ENCODE data around the gene TRDN. TPM values are rescaled to one million over a fixed set of nuclear protein-coding genes. Genes with fewer than 3 reads are reported as not detected.

TRDN gene
- total and polyA plus RNA-seq, 4 experiments from 2014 or later, result not detected

DNA sequence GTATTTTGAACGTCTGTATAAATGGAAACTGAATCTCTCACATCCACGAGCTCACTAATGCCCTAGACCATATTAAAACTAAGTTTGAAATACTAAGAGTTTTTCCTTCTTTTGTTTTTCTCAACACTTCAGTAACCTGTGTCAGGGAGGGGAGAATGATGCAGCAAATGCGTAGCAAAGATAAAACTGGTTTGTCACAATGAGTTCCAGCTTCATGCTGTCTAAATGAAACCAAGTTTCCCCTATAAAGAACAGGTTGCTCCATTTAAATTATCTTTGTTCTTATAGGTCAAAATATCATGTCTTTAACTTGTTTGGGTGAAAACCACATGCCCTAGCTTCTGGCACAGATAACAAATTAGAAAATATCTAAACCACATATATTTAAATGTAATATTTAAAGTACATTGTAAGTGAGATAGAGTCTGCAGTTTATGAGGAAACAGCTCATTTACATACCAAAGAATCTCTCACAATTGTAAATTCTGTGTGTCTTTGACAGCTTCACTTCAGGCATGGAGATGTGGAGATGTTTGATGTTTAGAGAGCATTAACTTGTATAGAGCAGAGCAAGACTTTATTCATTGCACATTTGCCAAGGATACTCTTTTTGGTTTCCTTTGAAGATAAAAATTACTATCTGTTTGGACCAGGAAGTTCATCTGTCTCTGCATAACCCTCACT lies 7.3 kb downstream of the TRDN start:
- H3K4me3 Mint-ChIP-seq, result no peak overlapping the region
- Histone ChIP-seq H3K4me1 (ENCODE audit: insufficient read depth, low read length) (no peaks in the 10 kb centered on the region), H3K27ac (ENCODE audit: low read depth, low read length) (no peak overlapping the region), H3K27me3 (ENCODE audit: insufficient read depth, low read length) (no peaks in the 10 kb centered on the region), H3K4me3 (ENCODE audit: low read length in 2 of 2) (no peak overlapping the region), H3K36me3 (ENCODE audit: insufficient read depth, low read length) (no peaks in the 10 kb centered on the region), H3K9me3 (ENCODE audit: control insufficient read depth in 1 of 2, low read length in 2 of 2) (no peaks in the 10 kb centered on the region)
- H3K36me3 Mint-ChIP-seq, result no peaks in the 10 kb centered on the region
- H3K27ac Mint-ChIP-seq, result no peak overlapping the region
- peaks cover 0 to 6% (median 0%) of the 10 kb centered on the region in 8 donors for H3K9me3 Mint-ChIP-seq
- intact Hi-C loops (cut with micrococcal nuclease), result no loop called here
- CTCF ChIA-PET (ENCODE audit: partially characterized antibody), result no interaction called here
- POLR2A ChIA-PET (ENCODE audit: partially characterized antibody), result no interaction called here
- H3K27me3 Mint-ChIP-seq, result no peaks in the 10 kb centered on the region
- no peaks in the 10 kb centered on the region for H3K4me1 Mint-ChIP-seq
- DNase-seq, result no peak

- H3K27me3 Mint-ChIP-seq, result no peaks in the 10 kb centered on the region
- H3K4me3 Mint-ChIP-seq, result no peak overlapping the region
- no peaks in the 10 kb centered on the region for H3K4me1 Mint-ChIP-seq
- DNase-seq, result no peak
- Histone ChIP-seq H3K9me3 (ENCODE audit: control insufficient read depth in 1 of 2, low read length in 2 of 2) (no peaks in the 10 kb centered on the region), H3K27me3 (ENCODE audit: insufficient read depth, low read length) (no peaks in the 10 kb centered on the region), H3K4me3 (ENCODE audit: low read length in 2 of 2) (no peak overlapping the region), H3K27ac (ENCODE audit: low read depth, low read length) (no peak overlapping the region), H3K4me1 (ENCODE audit: insufficient read depth, low read length) (no peaks in the 10 kb centered on the region), H3K36me3 (ENCODE audit: insufficient read depth, low read length) (no peaks in the 10 kb centered on the region)
- H3K36me3 Mint-ChIP-seq, result no peaks in the 10 kb centered on the region
- no peak overlapping the region for H3K27ac Mint-ChIP-seq
- intact Hi-C loops (cut with micrococcal nuclease), result no loop called here
- ChIA-PET CTCF (ENCODE audit: partially characterized antibody) (no interaction called here), POLR2A (ENCODE audit: partially characterized antibody) (no interaction called here)
- H3K9me3 Mint-ChIP-seq, result peaks cover 0 to 4% (median 0%) of the 10 kb centered on the region in 8 donors
Observed at GRCh38 chr6:123625696-123626095, 11.1 kb downstream of the TRDN start.

DNA sequence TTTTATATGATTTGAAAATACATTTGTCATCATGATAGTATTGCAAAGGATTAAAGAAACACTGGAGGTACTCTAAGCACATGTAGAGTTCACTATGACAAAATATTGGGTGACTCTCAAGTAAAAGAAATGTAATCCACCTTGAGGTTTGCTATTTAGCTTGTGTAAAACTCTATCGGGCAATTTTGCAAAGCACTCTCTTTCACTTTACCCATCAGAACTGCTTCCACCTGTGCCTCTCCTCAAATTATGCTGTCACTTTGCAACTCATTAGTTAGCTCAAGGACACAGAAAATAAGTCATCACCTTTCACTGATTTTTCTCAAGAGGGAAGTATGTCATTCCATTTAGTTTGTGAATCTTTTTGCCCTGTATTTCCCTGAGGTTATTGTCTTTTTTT lies 14.0 kb downstream of the TRDN start:
- H3K27ac Mint-ChIP-seq, result no peak overlapping the region
- CTCF ChIA-PET (ENCODE audit: partially characterized antibody), result no interaction called here

DNA sequence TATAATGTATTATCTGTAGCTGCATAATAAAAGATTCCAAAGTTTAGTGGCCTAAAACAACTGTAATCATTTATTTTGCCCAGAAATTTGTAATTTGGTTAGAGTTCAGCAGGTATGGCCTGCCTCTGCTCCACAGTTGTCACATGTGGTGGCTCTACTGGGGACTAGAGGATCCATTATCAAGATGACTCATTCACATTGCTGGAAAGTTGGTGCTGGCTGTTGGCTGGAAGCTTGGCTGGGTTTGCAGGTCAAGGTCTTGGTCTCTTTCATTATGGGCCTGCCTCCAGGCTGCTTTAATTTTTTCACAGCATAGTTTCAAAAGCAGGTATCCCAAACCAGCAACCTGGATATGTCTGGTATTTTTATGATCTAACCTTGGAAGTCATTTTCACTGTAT lies 17.6 kb downstream of the TRDN start:
- ChIA-PET CTCF (ENCODE audit: partially characterized antibody) (no interaction called here), POLR2A (ENCODE audit: partially characterized antibody) (no interaction called here)
- Mint-ChIP-seq H3K27ac (no peak overlapping the region), H3K36me3 (no peaks in the 10 kb centered on the region), H3K9me3 (peaks cover 0 to 2% (median 0%) of the 10 kb centered on the region in 8 donors), H3K4me3 (no peak overlapping the region), H3K4me1 (no peaks in the 10 kb centered on the region), H3K27me3 (no peaks in the 10 kb centered on the region)
- Histone ChIP-seq H3K9me3 (ENCODE audit: control insufficient read depth in 1 of 2, low read length in 2 of 2) (no peaks in the 10 kb centered on the region), H3K27me3 (ENCODE audit: insufficient read depth, low read length) (no peaks in the 10 kb centered on the region), H3K4me1 (ENCODE audit: insufficient read depth, low read length) (no peaks in the 10 kb centered on the region), H3K36me3 (ENCODE audit: insufficient read depth, low read length) (no peaks in the 10 kb centered on the region), H3K27ac (ENCODE audit: low read depth, low read length) (no peak overlapping the region), H3K4me3 (ENCODE audit: low read length in 2 of 2) (no peak overlapping the region)
- DNase-seq, result no peak
- intact Hi-C loops (cut with micrococcal nuclease), result no loop called here

More for the DNA sequence above, 14.0 kb downstream of the TRDN start:
- intact Hi-C loops (cut with micrococcal nuclease), result no loop called here
- Histone ChIP-seq H3K27ac (ENCODE audit: low read depth, low read length) (no peak overlapping the region), H3K4me3 (ENCODE audit: low read length in 2 of 2) (no peak overlapping the region), H3K36me3 (ENCODE audit: insufficient read depth, low read length) (no peaks in the 10 kb centered on the region), H3K4me1 (ENCODE audit: insufficient read depth, low read length) (no peaks in the 10 kb centered on the region), H3K9me3 (ENCODE audit: control insufficient read depth in 1 of 2, low read length in 2 of 2) (no peaks in the 10 kb centered on the region), H3K27me3 (ENCODE audit: insufficient read depth, low read length) (no peaks in the 10 kb centered on the region)
- DNase-seq, result no peak
- H3K27me3 Mint-ChIP-seq, result no peaks in the 10 kb centered on the region
- H3K4me1 Mint-ChIP-seq, result no peaks in the 10 kb centered on the region
- no peak overlapping the region for H3K4me3 Mint-ChIP-seq
- POLR2A ChIA-PET (ENCODE audit: partially characterized antibody), result no interaction called here
- no peaks in the 10 kb centered on the region for H3K36me3 Mint-ChIP-seq
- peaks cover 0 to 2% (median 0%) of the 10 kb centered on the region in 8 donors for H3K9me3 Mint-ChIP-seq

- Mint-ChIP-seq H3K9me3 (peaks cover 0 to 2% (median 0%) of the 10 kb centered on the region in 8 donors), H3K4me1 (no peaks in the 10 kb centered on the region), H3K27me3 (no peaks in the 10 kb centered on the region), H3K27ac (no peak overlapping the region), H3K4me3 (no peak overlapping the region), H3K36me3 (no peaks in the 10 kb centered on the region)
- POLR2A ChIA-PET (ENCODE audit: partially characterized antibody), result no interaction called here
- CTCF ChIA-PET (ENCODE audit: partially characterized antibody), result no interaction called here
- Histone ChIP-seq H3K27ac (ENCODE audit: low read depth, low read length) (no peak overlapping the region), H3K4me1 (ENCODE audit: insufficient read depth, low read length) (no peaks in the 10 kb centered on the region), H3K9me3 (ENCODE audit: control insufficient read depth in 1 of 2, low read length in 2 of 2) (no peaks in the 10 kb centered on the region), H3K36me3 (ENCODE audit: insufficient read depth, low read length) (no peaks in the 10 kb centered on the region), H3K27me3 (ENCODE audit: insufficient read depth, low read length) (no peaks in the 10 kb centered on the region), H3K4me3 (ENCODE audit: low read length in 2 of 2) (no peak overlapping the region)
- no peak for DNase-seq
- intact Hi-C loops (cut with micrococcal nuclease), result no loop called here
Observed at GRCh38 chr6:123616942-123617341, 19.8 kb downstream of the TRDN start.

GRCh38 chr6:123616016-123616415 lies 20.7 kb downstream of the TRDN start:
- POLR2A ChIA-PET (ENCODE audit: partially characterized antibody), result no interaction called here
- DNase-seq, result no peak
- Histone ChIP-seq H3K27me3 (ENCODE audit: insufficient read depth, low read length) (no peaks in the 10 kb centered on the region), H3K4me3 (ENCODE audit: low read length in 2 of 2) (no peak overlapping the region), H3K4me1 (ENCODE audit: insufficient read depth, low read length) (no peaks in the 10 kb centered on the region), H3K36me3 (ENCODE audit: insufficient read depth, low read length) (no peaks in the 10 kb centered on the region), H3K27ac (ENCODE audit: low read depth, low read length) (no peak overlapping the region), H3K9me3 (ENCODE audit: control insufficient read depth in 1 of 2, low read length in 2 of 2) (no peaks in the 10 kb centered on the region)
- intact Hi-C loops (cut with micrococcal nuclease), result no loop called here
- H3K4me1 Mint-ChIP-seq, result no peaks in the 10 kb centered on the region
- H3K9me3 Mint-ChIP-seq, result peaks cover 0 to 2% (median 0%) of the 10 kb centered on the region in 8 donors
- H3K4me3 Mint-ChIP-seq, result no peak overlapping the region
- CTCF ChIA-PET (ENCODE audit: partially characterized antibody), result interaction anchor here (0.6 kb wide), 1 partner anchor 111 kb away, joined by 3 read pairs; no protein-coding TSS in a partner anchor
- H3K27me3 Mint-ChIP-seq, result no peaks in the 10 kb centered on the region
- H3K27ac Mint-ChIP-seq, result no peak overlapping the region
- H3K36me3 Mint-ChIP-seq, result no peaks in the 10 kb centered on the region

DNA sequence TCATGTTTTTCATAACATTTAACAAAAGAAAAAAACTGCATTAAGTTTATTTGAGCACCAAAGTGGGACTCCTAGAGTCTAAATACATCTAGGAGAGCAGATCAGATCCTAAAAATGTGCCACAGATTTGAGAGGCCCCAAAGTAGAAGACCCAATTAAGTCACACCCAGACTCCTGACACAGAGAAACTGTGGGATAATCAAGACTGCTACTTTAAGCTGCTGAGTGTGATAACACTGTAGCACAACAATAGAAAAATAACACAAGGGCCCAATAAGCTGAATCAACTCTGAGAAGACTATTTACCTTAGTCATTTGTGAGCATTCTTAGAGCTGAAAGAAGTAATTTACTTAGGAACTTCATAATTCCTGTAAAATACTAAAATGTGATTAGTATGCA lies 26.0 kb downstream of the TRDN start:
- ChIA-PET CTCF (ENCODE audit: partially characterized antibody) (no interaction called here), POLR2A (ENCODE audit: partially characterized antibody) (no interaction called here)
- DNase-seq, result no peak
- Histone ChIP-seq H3K4me3 (ENCODE audit: low read length in 2 of 2) (no peak overlapping the region), H3K27ac (ENCODE audit: low read depth, low read length) (no peak overlapping the region), H3K36me3 (ENCODE audit: insufficient read depth, low read length) (no peaks in the 10 kb centered on the region), H3K4me1 (ENCODE audit: insufficient read depth, low read length) (no peaks in the 10 kb centered on the region), H3K9me3 (ENCODE audit: control insufficient read depth in 1 of 2, low read length in 2 of 2) (no peaks in the 10 kb centered on the region), H3K27me3 (ENCODE audit: insufficient read depth, low read length) (no peaks in the 10 kb centered on the region)
- Mint-ChIP-seq H3K4me3 (no peak overlapping the region), H3K4me1 (no peaks in the 10 kb centered on the region), H3K9me3 (peaks cover 0 to 3% (median 0%) of the 10 kb centered on the region in 8 donors), H3K36me3 (no peaks in the 10 kb centered on the region), H3K27me3 (no peaks in the 10 kb centered on the region), H3K27ac (no peak overlapping the region)
- intact Hi-C loops (cut with micrococcal nuclease), result no loop called here

DNA sequence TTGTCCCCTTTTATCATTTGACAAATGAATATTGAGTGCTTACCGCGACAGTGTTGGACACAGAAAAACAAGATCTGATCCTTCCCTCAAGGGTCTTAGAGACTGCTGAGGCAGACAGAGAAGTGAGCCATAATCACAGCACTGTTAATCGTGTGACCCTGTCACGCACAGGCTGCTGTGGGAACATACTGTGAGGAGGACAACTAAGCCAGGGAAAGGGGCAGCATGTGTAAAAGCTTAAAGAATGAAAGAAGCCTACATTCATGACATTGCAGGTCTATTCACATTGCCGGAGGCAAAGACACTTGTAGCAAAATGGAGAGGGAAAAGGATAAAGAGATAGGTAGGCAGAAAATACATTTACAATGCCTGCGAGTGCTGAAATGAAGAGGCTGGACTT lies 32.7 kb downstream of the TRDN start:
- no peaks in the 10 kb centered on the region for H3K36me3 Mint-ChIP-seq
- DNase-seq, result no peak
- no peaks in the 10 kb centered on the region for H3K27me3 Mint-ChIP-seq
- ChIA-PET POLR2A (ENCODE audit: partially characterized antibody) (no interaction called here), CTCF (ENCODE audit: partially characterized antibody) (no interaction called here)
- intact Hi-C loops (cut with micrococcal nuclease), result no loop called here
- Histone ChIP-seq H3K27ac (ENCODE audit: low read depth, low read length) (no peak overlapping the region), H3K36me3 (ENCODE audit: insufficient read depth, low read length) (no peaks in the 10 kb centered on the region), H3K4me1 (ENCODE audit: insufficient read depth, low read length) (no peaks in the 10 kb centered on the region), H3K9me3 (ENCODE audit: control insufficient read depth in 1 of 2, low read length in 2 of 2) (no peaks in the 10 kb centered on the region), H3K4me3 (ENCODE audit: low read length in 2 of 2) (no peak overlapping the region), H3K27me3 (ENCODE audit: insufficient read depth, low read length) (no peaks in the 10 kb centered on the region)
- peaks cover 0 to 4% (median 0%) of the 10 kb centered on the region in 8 donors for H3K9me3 Mint-ChIP-seq
- H3K4me1 Mint-ChIP-seq, result no peaks in the 10 kb centered on the region
- no peak overlapping the region for H3K27ac Mint-ChIP-seq
- no peak overlapping the region for H3K4me3 Mint-ChIP-seq

Data from CD4-positive, alpha-beta memory T cell (primary cell).